HG03558 (cell line): ENCODE results near the gene IGF2BP2.
"Not testable (repeated sequence)": the region's sequence is repeated elsewhere in the genome, so short reads cannot be mapped to it uniquely, and the experiment has no call there.

Experiments used
- ATAC-seq: cut with Tn5 transposase; IDR thresholded peaks from one replicate; pipeline ENCODE4 v1.9.1; 2021; ENCODE audit warnings: moderate number of reproducible peaks; ENCODE audit not compliant: unreplicated experiment; ENCODE audit errors: extremely low read depth

Gene IGF2BP2

GRCh38 chr3:185825006-185825638 is at the start of gene IGF2BP2:
Gene IGF2BP2, minus strand, starts transcription at chr3:185825042. Its CDS starts 82 bp downstream, at chr3:185824960.
- no peak for ATAC-seq

DNA sequence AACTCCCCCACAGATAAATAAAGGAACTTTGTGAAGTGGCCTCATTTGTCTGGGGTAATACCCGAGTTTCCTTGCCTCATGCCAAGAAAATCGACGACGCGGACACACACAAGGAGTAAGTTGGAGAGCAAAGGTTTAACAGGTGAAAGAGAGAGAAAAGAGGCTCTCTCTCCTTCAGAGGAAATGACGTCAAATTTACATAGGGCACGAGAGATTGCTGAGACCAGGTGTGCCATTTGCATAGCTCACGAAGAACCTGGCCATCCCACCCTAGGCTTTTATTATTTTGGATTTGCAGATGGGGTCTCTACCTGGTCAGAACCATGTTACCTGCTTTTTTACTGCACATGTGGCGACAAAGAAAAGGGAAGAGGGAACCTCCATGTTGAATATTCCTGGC is 49.3 kb upstream of the IGF2BP2 start:
- ATAC-seq: no peak

GRCh38 chr3:185867650-185868049 is 42.8 kb upstream of the IGF2BP2 start:
- ATAC-seq: no peak

GRCh38 chr3:185866995-185867394 is 42.2 kb upstream of the IGF2BP2 start:
- no peak for ATAC-seq

GRCh38 chr3:185866555-185866954 is 41.7 kb upstream of the IGF2BP2 start:
- no peak for ATAC-seq

DNA sequence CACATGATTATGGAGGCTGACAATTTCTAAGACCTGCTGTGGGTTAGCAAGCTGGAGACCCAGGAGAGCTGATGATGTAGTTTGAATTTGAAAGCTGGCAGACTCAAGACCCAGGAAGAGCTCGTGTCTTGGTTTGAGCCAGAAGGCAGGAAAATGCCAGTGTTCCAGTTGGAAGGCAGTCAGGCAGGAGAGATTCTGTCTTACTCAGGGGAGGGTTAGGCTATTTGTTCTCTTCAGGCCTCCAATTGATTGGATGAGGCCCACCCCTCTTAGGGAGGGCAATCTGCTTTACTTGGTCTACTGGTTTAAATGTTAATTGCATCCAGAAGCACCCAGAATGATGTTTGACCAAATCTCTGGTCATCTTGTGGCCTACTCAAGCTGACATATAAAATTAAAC is 40.4 kb upstream of the IGF2BP2 start:
- no peak for ATAC-seq

GRCh38 chr3:185864767-185865166 is 39.9 kb upstream of the IGF2BP2 start:
- no peak for ATAC-seq

GRCh38 chr3:185862920-185863319 is 38.1 kb upstream of the IGF2BP2 start:
- no peak for ATAC-seq

DNA sequence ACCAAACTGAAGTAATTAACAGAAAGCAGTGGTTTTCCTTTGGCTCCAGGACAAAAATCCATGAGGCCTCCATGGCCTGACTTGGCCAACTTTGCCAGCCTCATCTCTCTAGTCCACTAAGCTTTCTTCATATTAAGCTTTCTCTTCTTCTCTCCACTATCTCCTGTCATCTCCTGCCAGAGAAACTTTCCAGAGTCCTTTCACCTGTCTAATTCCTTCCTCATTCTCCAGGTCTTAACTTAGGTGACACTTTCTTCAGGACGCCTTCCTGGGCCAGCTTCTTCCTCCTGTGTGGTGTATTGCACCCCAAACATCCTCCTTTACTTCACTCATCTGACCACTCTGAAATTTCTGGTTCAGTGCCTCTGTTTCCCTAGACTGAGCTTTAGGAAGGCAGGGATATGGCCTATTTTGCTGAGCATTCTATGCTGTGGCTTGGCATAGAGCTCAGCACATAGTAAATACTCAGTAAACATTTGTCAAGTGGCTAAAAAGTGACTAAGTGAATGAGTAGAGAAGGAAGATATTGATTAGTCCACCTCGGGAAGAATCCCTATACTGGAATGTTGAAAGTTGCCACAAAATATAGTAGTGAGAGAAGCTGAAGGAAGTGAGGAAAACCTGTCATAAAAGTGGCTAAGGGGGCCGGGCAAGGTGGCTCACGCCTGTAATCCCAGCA is 34.6 kb upstream of the IGF2BP2 start:
- ATAC-seq: no peak

DNA sequence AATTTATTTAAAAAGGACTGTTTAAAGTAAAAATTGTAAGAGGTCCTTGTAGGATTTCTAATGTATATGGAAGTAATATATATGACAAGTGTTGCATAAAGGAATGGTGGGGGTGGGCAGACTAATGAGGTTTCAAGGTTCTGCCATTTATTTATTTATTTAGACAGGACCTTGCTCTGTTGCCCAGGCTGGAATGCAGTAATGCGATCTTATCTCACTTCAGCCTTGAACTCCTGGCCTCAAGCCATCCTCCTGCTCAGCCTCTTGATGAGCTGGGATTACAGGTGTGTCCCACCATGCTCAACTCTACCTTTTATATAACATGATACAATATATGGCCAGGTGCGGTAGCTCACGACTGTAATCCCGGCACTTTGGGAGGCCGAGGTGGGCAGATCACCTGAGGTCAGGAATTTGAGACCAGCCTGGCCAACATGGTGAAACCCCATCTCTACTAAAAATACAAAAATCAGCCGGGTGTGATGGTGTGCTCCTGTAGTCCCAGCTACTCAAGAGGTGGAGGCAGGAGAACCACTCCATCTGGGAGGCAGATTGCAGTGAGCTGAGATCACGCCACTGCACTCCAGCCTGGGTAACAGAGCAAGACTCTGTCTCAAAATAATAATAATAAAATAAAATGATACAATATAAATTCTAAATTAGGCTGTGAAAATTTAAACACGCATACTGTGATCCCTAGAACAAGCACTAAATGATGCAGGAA is 33.8 kb upstream of the IGF2BP2 start:
- no peak for ATAC-seq

DNA sequence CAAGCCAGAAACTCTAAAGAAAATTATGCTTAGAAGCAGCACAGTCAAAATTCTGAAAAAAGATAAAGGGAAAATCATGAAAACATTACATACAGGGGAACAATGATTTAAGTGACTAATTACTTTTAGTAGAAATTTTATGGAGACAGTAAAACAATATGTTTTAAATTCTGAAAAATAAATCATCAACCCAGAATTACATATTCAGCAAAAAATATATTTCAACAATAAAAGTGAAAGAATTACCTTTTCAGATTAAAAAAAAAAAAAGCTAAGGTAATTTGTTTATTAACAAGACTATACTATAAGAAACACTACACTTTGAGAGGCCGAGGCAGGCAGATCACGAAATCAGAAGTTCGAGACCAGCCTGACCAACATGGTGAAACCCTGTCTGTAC is 32.4 kb upstream of the IGF2BP2 start:
- ATAC-seq: no peak

GRCh38 chr3:185856652-185857051 is 31.8 kb upstream of the IGF2BP2 start:
- ATAC-seq: no peak

GRCh38 chr3:185853771-185854170 is 28.9 kb upstream of the IGF2BP2 start:
- ATAC-seq: not testable (repeated sequence)

DNA sequence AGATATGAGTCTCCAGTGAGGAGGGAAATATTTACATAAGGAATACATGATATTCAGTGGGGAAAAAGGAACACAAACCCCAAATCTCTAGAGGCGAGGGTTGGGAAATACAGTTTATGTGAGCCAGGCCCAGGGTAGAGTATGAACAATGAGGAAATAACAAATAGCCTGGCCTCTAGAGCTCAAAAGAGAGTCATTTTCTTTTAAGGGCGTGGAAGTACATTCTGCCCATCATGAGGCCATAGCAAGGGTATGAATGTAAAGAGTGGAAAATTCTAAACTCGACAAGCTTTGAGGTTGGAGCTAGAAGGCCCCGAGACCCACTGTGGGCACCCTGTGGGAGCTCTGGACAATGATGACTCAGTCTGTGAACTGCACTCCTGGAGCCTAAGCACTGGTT is 27.8 kb upstream of the IGF2BP2 start:
- ATAC-seq: no peak

DNA sequence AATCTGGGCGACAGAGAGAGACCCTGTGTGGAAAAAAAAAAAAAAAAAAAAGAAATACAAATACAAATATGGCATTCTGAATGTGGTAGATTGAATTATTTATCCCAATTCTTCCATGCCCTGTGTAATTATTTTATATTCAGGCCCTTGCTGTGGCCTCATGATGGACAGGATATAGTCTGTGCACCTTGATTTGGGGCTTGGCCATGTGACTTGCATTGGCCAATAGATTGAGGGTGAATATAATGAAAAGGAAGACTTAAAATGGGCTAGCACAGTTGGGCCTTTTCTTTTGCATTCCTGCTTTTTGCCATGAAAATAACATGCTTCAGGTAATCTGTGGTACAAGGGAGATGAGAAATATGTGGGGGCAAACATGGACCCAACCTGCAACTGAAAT is 27.1 kb upstream of the IGF2BP2 start:
- ATAC-seq: no peak

DNA sequence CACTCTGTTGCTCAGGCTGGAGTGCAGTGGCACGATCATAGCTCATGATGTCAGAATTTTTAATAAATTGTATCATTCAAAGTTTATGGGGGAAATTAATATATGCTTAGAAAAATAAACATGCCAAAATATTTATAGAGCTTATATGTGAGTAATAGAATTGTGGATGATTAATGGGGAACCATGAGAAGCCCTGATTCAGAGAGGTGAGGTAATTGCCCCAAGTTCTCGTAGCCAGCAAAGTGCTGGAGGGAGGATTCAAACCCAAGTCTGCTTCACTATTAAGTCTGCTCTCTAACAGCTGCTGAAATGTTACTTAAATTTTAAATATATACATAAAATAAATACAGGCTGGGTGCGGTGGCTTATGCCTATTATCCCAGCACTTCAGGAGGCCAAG is 26.2 kb upstream of the IGF2BP2 start:
- no peak for ATAC-seq

DNA sequence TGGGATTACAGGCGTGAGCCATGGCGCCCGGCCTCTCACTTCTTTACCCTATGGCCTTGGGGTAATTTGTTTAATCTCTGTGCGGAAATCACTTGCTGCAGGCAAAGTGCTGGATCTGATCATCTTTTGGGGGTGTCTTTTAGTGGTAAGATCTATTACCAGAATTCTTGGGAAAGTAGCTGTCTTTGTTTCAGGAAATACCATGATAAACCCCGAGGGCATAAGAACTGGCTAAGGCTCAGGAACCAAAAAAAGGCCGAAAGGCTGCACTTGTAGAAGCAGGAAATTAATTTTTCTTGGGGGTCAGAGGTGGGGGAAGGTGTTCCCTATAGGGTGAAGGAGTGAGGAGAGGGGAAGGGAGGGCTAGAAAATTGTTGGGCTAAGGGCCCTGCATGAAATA is 22.7 kb upstream of the IGF2BP2 start:
- ATAC-seq: no peak

DNA sequence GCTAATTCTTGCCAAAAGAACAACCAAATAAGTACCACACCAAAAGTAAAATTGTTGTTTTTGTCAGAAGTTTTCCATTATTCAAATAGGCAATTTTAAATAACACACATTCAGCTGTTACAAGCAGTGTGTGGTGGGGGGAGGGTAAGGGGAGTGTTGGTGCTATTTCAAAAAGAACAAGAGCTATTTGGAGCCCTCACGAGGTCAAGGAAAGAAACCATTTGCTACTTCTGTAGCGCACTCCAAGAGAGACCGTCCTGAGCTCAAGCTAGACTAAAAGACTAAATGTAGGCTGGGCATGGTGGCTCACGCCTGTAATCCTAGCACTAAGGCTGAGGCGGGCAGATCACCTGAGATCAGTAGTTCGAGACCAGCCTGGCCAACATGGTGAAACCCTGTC is 21.2 kb upstream of the IGF2BP2 start:
- ATAC-seq: no peak

GRCh38 chr3:185844051-185844450 is 19.2 kb upstream of the IGF2BP2 start:
- no peak for ATAC-seq

DNA sequence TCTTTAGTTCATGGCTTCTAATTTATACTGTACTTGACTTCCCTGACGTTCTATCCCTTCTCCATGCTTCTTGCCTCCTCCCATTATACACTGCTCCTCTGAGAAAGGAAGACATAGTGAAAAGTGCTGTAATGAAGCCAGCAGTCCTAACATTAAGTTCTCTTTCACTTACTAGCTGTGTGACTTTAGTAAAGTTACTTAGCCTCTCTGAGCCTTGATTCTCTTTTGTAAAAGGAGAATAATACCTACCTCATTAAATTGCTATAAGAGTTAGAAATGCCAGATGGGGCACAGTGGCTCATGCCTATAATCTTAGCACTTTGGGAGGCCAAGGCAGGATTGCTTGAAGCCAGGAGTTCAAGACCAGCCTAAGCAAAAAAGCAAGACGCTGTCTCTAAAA is 18.8 kb upstream of the IGF2BP2 start:
- ATAC-seq: no peak

GRCh38 chr3:185843126-185843525 is 18.3 kb upstream of the IGF2BP2 start:
- no peak for ATAC-seq

- no peak for ATAC-seq
Observed at GRCh38 chr3:185842241-185842640, 17.4 kb upstream of the IGF2BP2 start.
